Measurements from ENCODE around the gene CDC20.

GRCh38 chr1:43322506-43322905, 36.3 kb upstream of the CDC20 start:
- no peak for TF ChIP-seq POLR2AphosphoS5 (IDR thresholded peaks at IDR 0.05; ENCODE audit: low read depth, low read length)
- TF ChIP-seq, protein P1, sequence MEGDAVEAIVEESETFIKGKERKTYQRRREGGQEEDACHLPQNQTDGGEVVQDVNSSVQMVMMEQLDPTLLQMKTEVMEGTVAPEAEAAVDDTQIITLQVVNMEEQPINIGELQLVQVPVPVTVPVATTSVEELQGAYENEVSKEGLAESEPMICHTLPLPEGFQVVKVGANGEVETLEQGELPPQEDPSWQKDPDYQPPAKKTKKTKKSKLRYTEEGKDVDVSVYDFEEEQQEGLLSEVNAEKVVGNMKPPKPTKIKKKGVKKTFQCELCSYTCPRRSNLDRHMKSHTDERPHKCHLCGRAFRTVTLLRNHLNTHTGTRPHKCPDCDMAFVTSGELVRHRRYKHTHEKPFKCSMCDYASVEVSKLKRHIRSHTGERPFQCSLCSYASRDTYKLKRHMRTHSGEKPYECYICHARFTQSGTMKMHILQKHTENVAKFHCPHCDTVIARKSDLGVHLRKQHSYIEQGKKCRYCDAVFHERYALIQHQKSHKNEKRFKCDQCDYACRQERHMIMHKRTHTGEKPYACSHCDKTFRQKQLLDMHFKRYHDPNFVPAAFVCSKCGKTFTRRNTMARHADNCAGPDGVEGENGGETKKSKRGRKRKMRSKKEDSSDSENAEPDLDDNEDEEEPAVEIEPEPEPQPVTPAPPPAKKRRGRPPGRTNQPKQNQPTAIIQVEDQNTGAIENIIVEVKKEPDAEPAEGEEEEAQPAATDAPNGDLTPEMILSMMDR (IDR thresholded peaks at IDR 0.05 in 2 of 3, conservative IDR thresholded peaks at IDR 0.05 in 1 of 3; ENCODE audit: borderline replicate concordance in 1 of 3, insufficient read depth in 1 of 3, low read depth in 2 of 3, low read length in 2 of 3): no peak
- TF ChIP-seq EZH2 (IDR thresholded peaks at IDR 0.05): no peak
- no peak for TF ChIP-seq POLR2A (IDR thresholded peaks at IDR 0.05; ENCODE audit: borderline replicate concordance, extremely low read depth, insufficient read depth, insufficient read length)
- TF ChIP-seq YY1 (IDR thresholded peaks at IDR 0.05; ENCODE audit: extremely low read depth, insufficient replicate concordance, low read depth, low read length): no peak

Measured in HCT116 (cell line).